Measurements from ENCODE around the gene SLC10A1. TPM values are rescaled to one million over a fixed set of nuclear protein-coding genes. Genes with fewer than 3 reads are reported as not detected.
"Not testable (repeated sequence)": the region's sequence is repeated elsewhere in the genome, so short reads cannot be mapped to it uniquely, and the experiment has no call there.

The SLC10A1 gene
- total RNA-seq, 1 experiment from 2014 or later = not detected

DNA sequence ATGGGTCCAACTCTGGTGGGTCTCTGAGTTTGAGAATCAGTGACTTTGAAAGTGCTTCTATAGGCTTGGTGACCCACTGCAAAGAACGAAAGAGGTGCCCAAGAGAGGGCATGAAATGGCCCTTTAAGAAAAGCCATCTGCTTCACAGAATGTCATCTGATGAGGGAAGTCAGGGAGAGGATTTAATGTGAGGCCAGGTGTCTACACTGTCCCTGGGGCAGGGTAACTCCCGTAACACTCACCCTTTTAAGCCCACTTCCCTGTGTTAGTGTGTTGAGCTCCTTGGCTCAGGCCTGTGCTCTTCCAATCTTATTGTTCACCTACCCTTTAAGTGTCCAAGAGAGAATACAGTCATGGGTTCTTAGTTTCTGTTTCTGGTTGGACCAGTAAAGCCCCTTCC, 46.5 kb downstream of the SLC10A1 start:
- Histone ChIP-seq H3K27ac (ENCODE audit: low read depth, low read length, poor library complexity, severe bottlenecking) (no peak overlapping the region), H3K9me3 (ENCODE audit: low read depth, low read length, poor library complexity, severe bottlenecking) (no peaks in the 10 kb centered on the region), H3K27me3 (replicated peaks; ENCODE audit: insufficient read depth, low read depth, low read length, poor library complexity) (no peaks in the 10 kb centered on the region), H3K36me3 (ENCODE audit: insufficient read depth, low read length, poor library complexity, severe bottlenecking) (no peaks in the 10 kb centered on the region), H3K4me3 (ENCODE audit: low read depth, low read length, poor library complexity, severe bottlenecking) (no peak overlapping the region), H3K4me1 (ENCODE audit: insufficient read depth, low read length, poor library complexity, severe bottlenecking) (no peaks in the 10 kb centered on the region)
- DNase-seq (ENCODE audit: low spot score) = no peak
- ChIA-PET POLR2A (ENCODE audit: low non-redundant PET) (interaction anchor here (0.6 kb wide), 1 partner anchor 118 kb away, joined by 3 read pairs; no protein-coding TSS in a partner anchor), CTCF (no interaction called here)
- BruUV-seq (replicated peaks) = no TSS peak
- TF ChIP-seq CTCF (conservative IDR thresholded peaks at IDR 0.05; ENCODE audit: low read depth, low read length) = no peak
- no peak for TF ChIP-seq EZH2 (IDR thresholded peaks at IDR 0.05; ENCODE audit: borderline replicate concordance, low read depth, low read length, poor library complexity, severe bottlenecking)
- intact Hi-C loops (cut with micrococcal nuclease; ENCODE audit: unreplicated experiment) = no loop called here

GRCh38 chr14:69749956-69750355, 47.1 kb downstream of the SLC10A1 start:
- no TSS peak for BruUV-seq (replicated peaks)
- no peaks in the 10 kb centered on the region for H3K36me3 ChIP-seq (ENCODE audit: insufficient read depth, low read length, poor library complexity, severe bottlenecking)
- CTCF ChIA-PET = no interaction called here
- TF ChIP-seq CTCF (conservative IDR thresholded peaks at IDR 0.05; ENCODE audit: low read depth, low read length) = no peak
- TF ChIP-seq EZH2 (IDR thresholded peaks at IDR 0.05; ENCODE audit: borderline replicate concordance, low read depth, low read length, poor library complexity, severe bottlenecking) = no peak
- intact Hi-C loops (cut with micrococcal nuclease; ENCODE audit: unreplicated experiment) = no loop called here
- H3K4me3 ChIP-seq (ENCODE audit: low read depth, low read length, poor library complexity, severe bottlenecking) = no peak overlapping the region
- no peak for DNase-seq (ENCODE audit: low spot score)
- no peaks in the 10 kb centered on the region for H3K27me3 ChIP-seq (replicated peaks; ENCODE audit: insufficient read depth, low read depth, low read length, poor library complexity)
- no peaks in the 10 kb centered on the region for H3K9me3 ChIP-seq (ENCODE audit: low read depth, low read length, poor library complexity, severe bottlenecking)
- no peak overlapping the region for H3K27ac ChIP-seq (ENCODE audit: low read depth, low read length, poor library complexity, severe bottlenecking)
- H3K4me1 ChIP-seq (ENCODE audit: insufficient read depth, low read length, poor library complexity, severe bottlenecking) = no peaks in the 10 kb centered on the region
- POLR2A ChIA-PET (ENCODE audit: low non-redundant PET) = no interaction called here

DNA sequence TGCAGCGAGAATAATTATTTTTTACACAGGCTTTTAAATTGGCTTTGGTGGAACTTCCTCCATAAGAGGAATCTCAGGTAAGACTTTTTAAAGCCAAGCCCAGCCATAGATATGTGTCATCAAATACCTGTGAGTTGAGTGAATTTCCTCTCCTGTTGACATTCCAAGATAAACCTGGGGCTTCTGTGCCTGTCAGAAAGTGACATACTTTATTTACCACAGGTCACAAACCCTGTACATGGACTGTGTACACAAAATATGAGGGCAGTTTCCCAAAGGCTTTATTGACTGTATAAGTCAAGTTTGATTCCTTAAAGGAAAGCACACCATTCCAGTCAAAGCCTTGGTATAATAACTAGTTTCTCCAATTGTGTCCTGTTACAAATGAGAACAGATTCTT, 56.0 kb downstream of the SLC10A1 start:
- TF ChIP-seq EZH2 (IDR thresholded peaks at IDR 0.05; ENCODE audit: borderline replicate concordance, low read depth, low read length, poor library complexity, severe bottlenecking) = no peak
- TF ChIP-seq CTCF (conservative IDR thresholded peaks at IDR 0.05; ENCODE audit: low read depth, low read length) = no peak
- no TSS peak for BruUV-seq (replicated peaks)
- POLR2A ChIA-PET (ENCODE audit: low non-redundant PET) = no interaction called here
- Histone ChIP-seq H3K36me3 (ENCODE audit: insufficient read depth, low read length, poor library complexity, severe bottlenecking) (no peaks in the 10 kb centered on the region), H3K27me3 (replicated peaks; ENCODE audit: insufficient read depth, low read depth, low read length, poor library complexity) (no peaks in the 10 kb centered on the region), H3K9me3 (ENCODE audit: low read depth, low read length, poor library complexity, severe bottlenecking) (peaks cover 14% of the 10 kb centered on the region), H3K27ac (ENCODE audit: low read depth, low read length, poor library complexity, severe bottlenecking) (no peak overlapping the region), H3K4me1 (ENCODE audit: insufficient read depth, low read length, poor library complexity, severe bottlenecking) (no peaks in the 10 kb centered on the region), H3K4me3 (ENCODE audit: low read depth, low read length, poor library complexity, severe bottlenecking) (no peak overlapping the region)
- intact Hi-C loops (cut with micrococcal nuclease; ENCODE audit: unreplicated experiment) = no loop called here
- CTCF ChIA-PET = no interaction called here
- DNase-seq (ENCODE audit: low spot score) = no peak

GRCh38 chr14:69736405-69736804, 60.6 kb downstream of the SLC10A1 start:
- H3K4me1 ChIP-seq (ENCODE audit: insufficient read depth, low read length, poor library complexity, severe bottlenecking); H3K36me3 ChIP-seq (ENCODE audit: insufficient read depth, low read length, poor library complexity, severe bottlenecking); H3K9me3 ChIP-seq (ENCODE audit: low read depth, low read length, poor library complexity, severe bottlenecking); H3K27me3 ChIP-seq (replicated peaks; ENCODE audit: insufficient read depth, low read depth, low read length, poor library complexity); BruUV-seq (replicated peaks); H3K4me3 ChIP-seq (ENCODE audit: low read depth, low read length, poor library complexity, severe bottlenecking); DNase-seq (ENCODE audit: low spot score); intact Hi-C loops (cut with micrococcal nuclease; ENCODE audit: unreplicated experiment); H3K27ac ChIP-seq (ENCODE audit: low read depth, low read length, poor library complexity, severe bottlenecking); CTCF ChIA-PET; POLR2A ChIA-PET (ENCODE audit: low non-redundant PET): not testable (repeated sequence)

DNA sequence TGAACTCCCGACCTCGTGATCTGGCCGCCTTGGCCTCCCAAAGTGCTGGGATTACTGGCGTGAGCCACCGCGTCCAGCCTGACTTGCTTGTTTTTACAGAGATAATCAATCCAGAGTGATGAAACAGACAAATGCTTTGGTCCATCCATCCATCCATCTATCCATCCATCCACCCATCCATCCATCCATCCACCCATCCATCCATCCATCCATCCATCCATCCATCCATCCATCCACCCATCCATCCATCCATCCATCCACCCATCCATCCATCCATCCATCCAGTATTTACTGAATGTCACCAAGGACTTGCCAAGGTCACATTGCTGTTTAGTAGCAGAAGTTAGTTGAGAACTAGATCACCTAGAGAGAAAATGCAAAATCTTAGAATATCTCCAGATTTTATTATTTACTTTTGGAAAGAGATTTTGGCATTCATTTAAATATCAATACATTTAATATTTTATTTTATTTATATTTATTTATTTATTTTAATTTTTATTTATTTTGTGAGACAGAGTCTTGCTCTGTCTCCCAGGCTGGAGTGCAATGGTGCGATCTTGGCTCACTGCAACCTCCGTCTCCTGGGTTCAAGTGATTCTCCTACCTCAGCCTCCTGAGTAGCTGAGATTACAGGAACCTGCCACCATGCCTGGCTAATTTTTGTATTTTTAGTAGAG, 65.0 kb downstream of the SLC10A1 start:
- H3K9me3 ChIP-seq (ENCODE audit: low read depth, low read length, poor library complexity, severe bottlenecking); POLR2A ChIA-PET (ENCODE audit: low non-redundant PET); H3K4me1 ChIP-seq (ENCODE audit: insufficient read depth, low read length, poor library complexity, severe bottlenecking); H3K27ac ChIP-seq (ENCODE audit: low read depth, low read length, poor library complexity, severe bottlenecking); intact Hi-C loops (cut with micrococcal nuclease; ENCODE audit: unreplicated experiment); DNase-seq (ENCODE audit: low spot score); H3K27me3 ChIP-seq (replicated peaks; ENCODE audit: insufficient read depth, low read depth, low read length, poor library complexity); H3K4me3 ChIP-seq (ENCODE audit: low read depth, low read length, poor library complexity, severe bottlenecking); H3K36me3 ChIP-seq (ENCODE audit: insufficient read depth, low read length, poor library complexity, severe bottlenecking); BruUV-seq (replicated peaks): not testable (repeated sequence)
- CTCF ChIA-PET = interaction anchor here (0.7 kb wide), 1 partner anchor 296 kb away, joined by 3 read pairs; no protein-coding TSS in a partner anchor

All from A673 (cell line).